ENCODE results near the gene GID8.

GRCh38 chr20:62993856-62994494 lies 56.0 kb downstream of the GID8 start:
- TF ChIP-seq CTCF (IDR thresholded peaks at IDR 0.05) (no peak), POLR2A (IDR thresholded peaks at IDR 0.05) (no peak)

Measured in adrenal gland (tissue), 5 donors.